Mesenchymal stem cell (in vitro differentiated cells and primary cell): ENCODE data around the gene PDGFRA.

Source experiments
- DNase-seq: peaks from one replicate; pipeline ENCODE4 v3.0.0-alpha.2; 2013
- H2AFZ ChIP-seq: one replicate; pipeline ENCODE4 v1.6.1; 2013; ENCODE audit warnings: low read depth, mild to moderate bottlenecking, control low read depth, inconsistent platforms, low read length, moderate library complexity
- H2AK5ac ChIP-seq: 2 replicates; pipeline ENCODE4 v1.6.1; 2013; ENCODE audit warnings: low read length, moderate library complexity, mild to moderate bottlenecking, inconsistent platforms; ENCODE audit not compliant: severe bottlenecking
- H2BK120ac ChIP-seq: one replicate; pipeline ENCODE4 v1.6.1; 2013; ENCODE audit warnings: low read depth, mild to moderate bottlenecking, inconsistent platforms, low read length, moderate library complexity
- H2BK12ac ChIP-seq, 2 experiments: one replicate each; pipeline ENCODE4 v1.6.1; 2013; ENCODE audit warnings: inconsistent platforms in 2 of 2, low read length in 2 of 2, mild to moderate bottlenecking in 2 of 2, moderate library complexity in 2 of 2, control low read depth in 1 of 2
- H2BK15ac ChIP-seq: one replicate; pipeline ENCODE4 v1.6.1; 2013; ENCODE audit warnings: mild to moderate bottlenecking, low read depth, inconsistent platforms; ENCODE audit not compliant: poor library complexity, severe bottlenecking
- H2BK5ac ChIP-seq: 2 replicates; pipeline ENCODE4 v1.6.1; 2013; ENCODE audit warnings: low read depth, mild to moderate bottlenecking, low read length, control low read depth, inconsistent platforms; ENCODE audit not compliant: poor library complexity, severe bottlenecking
- H3K14ac ChIP-seq, 2 experiments: one replicate each; pipeline ENCODE4 v1.6.1; 2013; ENCODE audit warnings: inconsistent platforms in 2 of 2, low read length in 2 of 2, control low read depth in 1 of 2, mild to moderate bottlenecking in 1 of 2, moderate library complexity in 1 of 2
- H3K18ac ChIP-seq, 2 experiments: one replicate each; pipeline ENCODE4 v1.6.1; 2013; ENCODE audit warnings: inconsistent platforms in 2 of 2, low read length in 2 of 2, control low read depth in 1 of 2, low read depth in 1 of 2, mild to moderate bottlenecking in 1 of 2
- H3K23ac ChIP-seq, 2 experiments: one replicate each; pipeline ENCODE4 v1.6.1; 2013; ENCODE audit warnings: inconsistent platforms in 2 of 2, low read length in 2 of 2, mild to moderate bottlenecking in 2 of 2, moderate library complexity in 2 of 2, control low read depth in 1 of 2
- H3K27ac ChIP-seq: 2 replicates; pipeline ENCODE4 v1.5.1; 2013; ENCODE audit warnings: mild to moderate bottlenecking, moderate library complexity, low read length, control low read depth, inconsistent platforms; ENCODE audit not compliant: poor library complexity, severe bottlenecking
- H3K27me3 ChIP-seq, 2 experiments: 2 replicates each; pipeline versions ENCODE4 v1.6.1 to v1.7.0; 2013; ENCODE audit warnings: low read length in 2 of 2, mild to moderate bottlenecking in 2 of 2, moderate library complexity in 2 of 2, control low read depth in 1 of 2, inconsistent platforms in 1 of 2; ENCODE audit not compliant: control insufficient read depth in 1 of 2, insufficient read depth in 1 of 2
- H3K36me3 ChIP-seq, 2 experiments: 2 replicates each; pipeline versions ENCODE4 v1.6.1 to v1.7.0; 2013; ENCODE audit warnings: low read length in 2 of 2, control low read depth in 1 of 2, inconsistent platforms in 1 of 2, low read depth in 1 of 2, mild to moderate bottlenecking in 1 of 2; ENCODE audit not compliant: insufficient read depth in 2 of 2, control insufficient read depth in 1 of 2
- H3K4ac ChIP-seq, 2 experiments: one replicate each; pipeline ENCODE4 v1.6.1; 2013; ENCODE audit warnings: inconsistent platforms in 2 of 2, low read length in 2 of 2, mild to moderate bottlenecking in 2 of 2, moderate library complexity in 2 of 2, control low read depth in 1 of 2, low read depth in 1 of 2
- H3K4me1 ChIP-seq: 2 replicates; pipeline ENCODE4 v1.6.1; 2013; ENCODE audit warnings: low read depth, low read length, control low read depth; ENCODE audit not compliant: control insufficient read depth, insufficient read depth
- H3K4me2 ChIP-seq: 2 replicates; pipeline ENCODE4 v1.6.1; 2013; ENCODE audit warnings: low read length, mild to moderate bottlenecking, inconsistent platforms; ENCODE audit not compliant: poor library complexity, severe bottlenecking
- H3K4me3 ChIP-seq, 2 experiments: 2 replicates each; pipeline versions ENCODE4 v1.5.1 to v1.7.0; 2013; ENCODE audit warnings: low read length in 2 of 2, mild to moderate bottlenecking in 2 of 2, control low read depth in 1 of 2, low read depth in 1 of 2; ENCODE audit not compliant: insufficient read depth in 1 of 2
- H3K79me1 ChIP-seq: replicated peaks from 2 replicates; pipeline ENCODE4 v1.6.1; 2013; ENCODE audit warnings: mild to moderate bottlenecking, control low read depth, low read length, inconsistent platforms; ENCODE audit not compliant: poor library complexity, severe bottlenecking
- H3K9ac ChIP-seq: 2 replicates; pipeline ENCODE4 v1.7.0; 2013; ENCODE audit warnings: mild to moderate bottlenecking, low read length, moderate library complexity
- H3K9me3 ChIP-seq: 2 replicates; pipeline ENCODE4 v1.7.0; 2013; ENCODE audit warnings: mild to moderate bottlenecking, low read length; ENCODE audit not compliant: control insufficient read depth
- H4K8ac ChIP-seq: one replicate; pipeline ENCODE4 v1.6.1; 2013; ENCODE audit warnings: inconsistent platforms, mild to moderate bottlenecking, low read length, moderate library complexity
- H4K91ac ChIP-seq: one replicate; pipeline ENCODE4 v1.6.1; 2013; ENCODE audit warnings: mild to moderate bottlenecking, low read length, inconsistent platforms
- WGBS: methylation state at CpG from one replicate; pipeline ENCODE4 v1.1.7; 2013; ENCODE audit warnings: mixed read lengths; 5-methylcytosine and 5-hydroxymethylcytosine counted together

The PDGFRA gene

GRCh38 chr4:54318904-54319303 lies 89.8 kb downstream of the PDGFRA start:
- no peaks in the 10 kb centered on the region for H3K79me1 ChIP-seq
- no peaks in the 10 kb centered on the region for H3K4me1 ChIP-seq
- H3K4me2 ChIP-seq = no peak overlapping the region
- no peak overlapping the region for H2AK5ac ChIP-seq
- no peak overlapping the region for H4K8ac ChIP-seq
- no peak overlapping the region for H2BK5ac ChIP-seq
- peak; percentile 63 for DNase-seq
- H3K4me3 ChIP-seq = no peak overlapping the region
- H2BK15ac ChIP-seq = no peak overlapping the region
- no peak overlapping the region for H3K14ac ChIP-seq
- H3K9me3 ChIP-seq = no peaks in the 10 kb centered on the region
- H3K36me3 ChIP-seq = no peaks in the 10 kb centered on the region
- no peak overlapping the region for H3K18ac ChIP-seq
- H4K91ac ChIP-seq = no peak overlapping the region
- no peak overlapping the region for H2AFZ ChIP-seq
- H3K27ac ChIP-seq = no peak overlapping the region
- no peak overlapping the region for H3K23ac ChIP-seq
- WGBS = 40% methylated on average over 3 of the region's 5 CpGs
- no peak overlapping the region for H2BK120ac ChIP-seq
- H3K27me3 ChIP-seq = peaks cover 3 to 5% of the 10 kb centered on the region in 2 experiments
- H2BK12ac ChIP-seq = no peak overlapping the region
- H3K9ac ChIP-seq = peak overlapping the region; percentile 39
- no peak overlapping the region for H3K4ac ChIP-seq

- Histone ChIP-seq H3K18ac (no peak overlapping the region), H2BK5ac (no peak overlapping the region), H3K9ac (no peak overlapping the region), H2AFZ (no peak overlapping the region), H3K23ac (no peak overlapping the region), H3K4me2 (no peak overlapping the region), H2BK12ac (no peak overlapping the region), H3K4ac (no peak overlapping the region), H3K4me3 (no peak overlapping the region), H3K14ac (no peak overlapping the region), H3K27ac (no peak overlapping the region), H4K8ac (no peak overlapping the region), H3K36me3 (no peaks in the 10 kb centered on the region), H3K4me1 (no peaks in the 10 kb centered on the region), H2BK15ac (no peak overlapping the region), H4K91ac (no peak overlapping the region), H2BK120ac (no peak overlapping the region), H3K9me3 (no peaks in the 10 kb centered on the region), H3K27me3 (no peaks in the 10 kb centered on the region), H2AK5ac (no peak overlapping the region), H3K79me1 (no peaks in the 10 kb centered on the region)
- 94% methylated on average over 7 of the region's 7 CpGs for WGBS
- no peak for DNase-seq
Observed at GRCh38 chr4:54320826-54321685, 92.0 kb downstream of the PDGFRA start.

- no peak overlapping the region for H3K4me3 ChIP-seq
- H2BK12ac ChIP-seq = no peak overlapping the region
- H4K8ac ChIP-seq = no peak overlapping the region
- no peaks in the 10 kb centered on the region for H3K79me1 ChIP-seq
- H2AK5ac ChIP-seq = no peak overlapping the region
- H3K27me3 ChIP-seq = peaks cover 0 to 11% of the 10 kb centered on the region in 2 experiments
- H2AFZ ChIP-seq = no peak overlapping the region
- H3K9me3 ChIP-seq = no peaks in the 10 kb centered on the region
- no peak overlapping the region for H3K27ac ChIP-seq
- H3K4me2 ChIP-seq = no peak overlapping the region
- no peak overlapping the region for H2BK15ac ChIP-seq
- no peak overlapping the region for H2BK5ac ChIP-seq
- H3K14ac ChIP-seq = no peak overlapping the region
- H3K36me3 ChIP-seq = no peaks in the 10 kb centered on the region
- H3K23ac ChIP-seq = no peak overlapping the region
- H3K4ac ChIP-seq = no peak overlapping the region
- H4K91ac ChIP-seq = no peak overlapping the region
- no peak overlapping the region for H3K18ac ChIP-seq
- H2BK120ac ChIP-seq = no peak overlapping the region
- no peak overlapping the region for H3K9ac ChIP-seq
- peak; percentile 67 for DNase-seq
- no peaks in the 10 kb centered on the region for H3K4me1 ChIP-seq
- 36% methylated on average over 10 of the region's 10 CpGs for WGBS
Observed at GRCh38 chr4:54322818-54323417, 93.8 kb downstream of the PDGFRA start.

- no peak overlapping the region for H2BK15ac ChIP-seq
- H3K18ac ChIP-seq = no peak overlapping the region
- H4K8ac ChIP-seq = no peak overlapping the region
- H2AK5ac ChIP-seq = no peak overlapping the region
- H3K4me1 ChIP-seq = no peaks in the 10 kb centered on the region
- peaks cover 0 to 24% of the 10 kb centered on the region in 2 experiments for H3K27me3 ChIP-seq
- WGBS = 92% methylated on average over 3 of the region's 3 CpGs
- H3K4ac ChIP-seq = no peak overlapping the region
- no peak for DNase-seq
- H3K9ac ChIP-seq = no peak overlapping the region
- H3K79me1 ChIP-seq = no peaks in the 10 kb centered on the region
- H2AFZ ChIP-seq = no peak overlapping the region
- no peaks in the 10 kb centered on the region for H3K36me3 ChIP-seq
- H3K4me2 ChIP-seq = no peak overlapping the region
- H3K9me3 ChIP-seq = no peaks in the 10 kb centered on the region
- H3K14ac ChIP-seq = no peak overlapping the region
- H2BK5ac ChIP-seq = no peak overlapping the region
- no peak overlapping the region for H2BK12ac ChIP-seq
- no peak overlapping the region for H3K27ac ChIP-seq
- H2BK120ac ChIP-seq = no peak overlapping the region
- H4K91ac ChIP-seq = no peak overlapping the region
- H3K23ac ChIP-seq = no peak overlapping the region
- no peak overlapping the region for H3K4me3 ChIP-seq
Observed at GRCh38 chr4:54330896-54331295, 101.8 kb downstream of the PDGFRA start.
